ENCODE data around the gene DIS3L.
A peak's percentile ranks its signal among the peaks of the same experiment; 100 is the strongest.
"Not testable (repeated sequence)": the region's sequence is repeated elsewhere in the genome, so short reads cannot be mapped to it uniquely, and the experiment has no call there.

The DIS3L gene

GRCh38 chr15:66364944-66365528, 71.7 kb downstream of the DIS3L start:
- Histone ChIP-seq H3K27me3 (ENCODE audit: insufficient read depth, low read length) (no peaks in the 10 kb centered on the region), H3K36me3 (ENCODE audit: insufficient read depth, low read length) (no peaks in the 10 kb centered on the region), H3K27ac (ENCODE audit: low read depth, low read length) (no peak overlapping the region), H3K4me1 (ENCODE audit: control insufficient read depth, insufficient read depth, low read length, unreplicated experiment) (peaks cover 6% of the 10 kb centered on the region), H2AFZ (ENCODE audit: low read length, unreplicated experiment) (no peak overlapping the region), H3K79me2 (ENCODE audit: control insufficient read depth, insufficient read depth, low read length, unreplicated experiment) (no peaks in the 10 kb centered on the region), H3K4me3 (ENCODE audit: low read depth, low read length) (no peak overlapping the region)

DNA sequence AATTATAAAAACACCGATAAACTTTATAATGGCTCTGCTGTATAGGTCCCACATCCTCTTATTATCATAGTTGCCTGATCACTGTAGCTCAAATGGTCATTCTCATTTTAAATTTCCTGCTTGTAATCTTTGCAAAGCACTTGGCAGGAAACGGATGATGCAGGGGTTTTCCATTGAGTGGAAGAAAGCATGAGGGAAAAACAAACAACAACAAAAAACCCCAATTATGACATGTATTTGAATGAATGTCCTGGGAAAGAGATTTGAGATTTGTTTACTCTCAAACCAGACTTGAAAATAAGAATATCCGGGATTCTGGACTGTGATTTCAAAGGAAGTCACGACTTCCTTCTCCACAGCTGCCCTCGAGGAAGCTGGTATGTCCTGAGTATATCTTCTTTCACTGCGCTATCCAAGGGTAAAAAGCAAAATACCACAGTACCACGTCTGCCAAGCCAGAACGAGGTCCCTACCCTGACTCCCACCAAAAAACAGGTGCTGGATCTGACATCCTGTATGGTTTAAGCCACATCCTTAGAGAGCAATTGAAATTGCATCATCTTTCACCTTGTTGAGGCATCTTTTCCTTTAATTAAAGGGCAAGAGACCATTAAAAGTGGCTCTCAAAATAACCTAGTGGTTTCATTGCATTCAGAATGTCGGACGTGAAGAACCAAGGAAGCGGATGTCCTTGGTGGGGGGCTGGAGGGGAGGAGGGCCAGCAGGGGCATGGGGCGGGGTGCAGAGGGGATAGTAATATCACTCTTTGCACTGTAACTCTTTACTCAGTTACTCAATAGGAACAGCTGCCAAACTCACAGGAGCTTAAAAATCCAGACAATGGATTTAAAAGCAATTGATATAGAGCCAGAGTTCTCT, 76.6 kb downstream of the DIS3L start:
- H3K79me2 ChIP-seq (ENCODE audit: control insufficient read depth, insufficient read depth, low read length, unreplicated experiment): no peaks in the 10 kb centered on the region
- peak overlapping the region; percentile 53 for H3K4me3 ChIP-seq (ENCODE audit: low read depth, low read length)
- H3K27me3 ChIP-seq (ENCODE audit: insufficient read depth, low read length): no peaks in the 10 kb centered on the region
- H3K27ac ChIP-seq (ENCODE audit: low read depth, low read length): peak overlapping the region; percentile 66
- no peaks in the 10 kb centered on the region for H3K36me3 ChIP-seq (ENCODE audit: insufficient read depth, low read length)
- H3K4me1 ChIP-seq (ENCODE audit: control insufficient read depth, insufficient read depth, low read length, unreplicated experiment): peaks cover 8% of the 10 kb centered on the region
- peak overlapping the region; percentile 65 for H2AFZ ChIP-seq (ENCODE audit: low read length, unreplicated experiment)

DNA sequence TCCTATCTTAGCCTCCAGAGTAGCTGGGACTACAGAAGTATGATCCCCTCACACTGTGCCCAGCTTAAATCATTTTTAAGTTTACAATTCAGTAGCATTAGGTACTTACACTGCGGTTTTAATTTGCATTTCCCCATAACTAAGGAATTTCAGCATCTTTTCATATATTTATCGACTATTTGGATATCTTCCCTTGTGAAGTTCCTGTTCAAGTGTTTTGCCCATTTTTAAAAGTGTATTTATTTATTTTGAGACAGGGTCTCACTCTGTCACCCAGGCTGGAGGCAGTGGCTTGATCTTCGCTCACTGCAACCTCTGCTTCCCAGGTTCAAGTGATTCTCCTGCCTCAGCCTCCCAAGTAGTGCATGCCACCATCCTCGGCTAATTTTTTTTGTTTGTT, 80.8 kb downstream of the DIS3L start:
- H3K27me3 ChIP-seq (ENCODE audit: insufficient read depth, low read length): no peaks in the 10 kb centered on the region
- no peak overlapping the region for H2AFZ ChIP-seq (ENCODE audit: low read length, unreplicated experiment)
- H3K4me3 ChIP-seq (ENCODE audit: low read depth, low read length): no peak overlapping the region
- no peak overlapping the region for H3K27ac ChIP-seq (ENCODE audit: low read depth, low read length)
- H3K4me1 ChIP-seq (ENCODE audit: control insufficient read depth, insufficient read depth, low read length, unreplicated experiment): peaks cover 8% of the 10 kb centered on the region
- H3K79me2 ChIP-seq (ENCODE audit: control insufficient read depth, insufficient read depth, low read length, unreplicated experiment): no peaks in the 10 kb centered on the region
- H3K36me3 ChIP-seq (ENCODE audit: insufficient read depth, low read length): no peaks in the 10 kb centered on the region

GRCh38 chr15:66378814-66379430, 85.6 kb downstream of the DIS3L start:
- Histone ChIP-seq H3K4me1 (ENCODE audit: control insufficient read depth, insufficient read depth, low read length, unreplicated experiment) (no peaks in the 10 kb centered on the region), H3K79me2 (ENCODE audit: control insufficient read depth, insufficient read depth, low read length, unreplicated experiment) (no peaks in the 10 kb centered on the region), H3K27ac (ENCODE audit: low read depth, low read length) (no peak overlapping the region), H3K27me3 (ENCODE audit: insufficient read depth, low read length) (no peaks in the 10 kb centered on the region), H2AFZ (ENCODE audit: low read length, unreplicated experiment) (no peak overlapping the region), H3K36me3 (ENCODE audit: insufficient read depth, low read length) (no peaks in the 10 kb centered on the region), H3K4me3 (ENCODE audit: low read depth, low read length) (no peak overlapping the region)

- H3K4me1 ChIP-seq (ENCODE audit: control insufficient read depth, insufficient read depth, low read length, unreplicated experiment); H3K27me3 ChIP-seq (ENCODE audit: insufficient read depth, low read length); H3K4me3 ChIP-seq (ENCODE audit: low read depth, low read length); H3K36me3 ChIP-seq (ENCODE audit: insufficient read depth, low read length); H2AFZ ChIP-seq (ENCODE audit: low read length, unreplicated experiment); H3K27ac ChIP-seq (ENCODE audit: low read depth, low read length): not testable (repeated sequence)
- H3K79me2 ChIP-seq (ENCODE audit: control insufficient read depth, insufficient read depth, low read length, unreplicated experiment): peaks cover 12% of the 10 kb centered on the region
These were observed 88.0 kb downstream of the DIS3L start for GRCh38 chr15:66381376-66381775.
